Neuronal stem cell (in vitro differentiated cells): ENCODE data around the gene XRCC6.

ENCODE experiments used
- DNase-seq: peaks from one replicate; pipeline ENCODE4 v3.0.0-alpha.2; 2013; ENCODE audit warnings: low spot score
- H2AFZ ChIP-seq: one replicate; pipeline ENCODE4 v1.6.1; 2013; ENCODE audit warnings: mild to moderate bottlenecking, low read length, inconsistent platforms
- H2AK5ac ChIP-seq: 2 replicates; pipeline ENCODE4 v1.6.1; 2013; ENCODE audit warnings: low read depth, mild to moderate bottlenecking, inconsistent platforms, low read length, moderate library complexity, mixed read lengths
- H2BK120ac ChIP-seq: 2 replicates; pipeline ENCODE4 v1.6.1; 2013; ENCODE audit warnings: low read depth, mild to moderate bottlenecking, inconsistent platforms, low read length, moderate library complexity, mixed read lengths
- H2BK12ac ChIP-seq: one replicate; pipeline ENCODE4 v1.6.1; 2013; ENCODE audit warnings: low read length, inconsistent platforms
- H2BK15ac ChIP-seq: 2 replicates; pipeline ENCODE4 v1.6.1; 2013; ENCODE audit warnings: mild to moderate bottlenecking, low read length, inconsistent platforms, mixed read lengths
- H2BK5ac ChIP-seq: one replicate; pipeline ENCODE4 v1.6.1; 2013; ENCODE audit warnings: inconsistent platforms, mild to moderate bottlenecking, low read length, moderate library complexity
- H3K14ac ChIP-seq: one replicate; pipeline ENCODE4 v1.6.1; 2013; ENCODE audit warnings: low read length, inconsistent platforms
- H3K18ac ChIP-seq: 2 replicates; pipeline ENCODE4 v1.6.1; 2013; ENCODE audit warnings: low read length, inconsistent platforms
- H3K23ac ChIP-seq: 2 replicates; pipeline ENCODE4 v1.6.1; 2013; ENCODE audit warnings: low read depth, mild to moderate bottlenecking, mixed read lengths, low read length, inconsistent platforms; ENCODE audit not compliant: poor library complexity
- H3K27ac ChIP-seq: replicated peaks from 3 replicates; pipeline ENCODE4 v1.5.1; 2013; ENCODE audit warnings: low read length, inconsistent platforms
- H3K27me3 ChIP-seq, 3 experiments: 2 replicates each; pipeline ENCODE4 v1.6.1; 2013; ENCODE audit warnings: low read length in 3 of 3, mild to moderate bottlenecking in 2 of 3, inconsistent platforms in 1 of 3, low read depth in 1 of 3, mixed read lengths in 1 of 3, moderate library complexity in 1 of 3; ENCODE audit not compliant: control insufficient read depth in 3 of 3, insufficient read depth in 3 of 3
- H3K36me3 ChIP-seq, 2 donors: replicated peaks in 1 of 2; 2 replicates each; pipeline ENCODE4 v1.6.1; 2013; ENCODE audit warnings: low read length in 2 of 2; ENCODE audit not compliant: control insufficient read depth in 2 of 2, insufficient read depth in 2 of 2
- H3K4ac ChIP-seq: 2 replicates; pipeline ENCODE4 v1.6.1; 2013; ENCODE audit warnings: inconsistent platforms, mild to moderate bottlenecking, low read length, moderate library complexity
- H3K4me1 ChIP-seq, 2 donors: 1 replicate in 1 of 2; 2 replicates in 1 of 2; pipeline ENCODE4 v1.6.1; 2013; ENCODE audit warnings: low read length in 2 of 2, low read depth in 1 of 2; ENCODE audit not compliant: control insufficient read depth in 2 of 2, insufficient read depth in 1 of 2
- H3K4me2 ChIP-seq: one replicate; pipeline ENCODE4 v1.6.1; 2013; ENCODE audit warnings: mild to moderate bottlenecking, low read length, inconsistent platforms; ENCODE audit not compliant: insufficient read depth, poor library complexity, severe bottlenecking
- H3K4me3 ChIP-seq, 2 donors: 2 replicates each; pipeline ENCODE4 v1.5.1; 2013; ENCODE audit warnings: low read length in 2 of 2, mild to moderate bottlenecking in 2 of 2, inconsistent platforms in 1 of 2, moderate library complexity in 1 of 2
- H3K79me1 ChIP-seq: one replicate; pipeline ENCODE4 v1.6.1; 2013; ENCODE audit warnings: low read depth, mild to moderate bottlenecking, inconsistent platforms, low read length, moderate library complexity
- H3K9ac ChIP-seq: one replicate; pipeline ENCODE4 v1.6.1; 2013; ENCODE audit warnings: mild to moderate bottlenecking, low read depth, low read length, inconsistent platforms; ENCODE audit not compliant: poor library complexity
- H3K9me3 ChIP-seq, 2 donors: replicated peaks in 1 of 2; 2 replicates each; pipeline versions ENCODE3 to v1.6.1; 2013; ENCODE audit warnings: low read length in 2 of 2, mild to moderate bottlenecking in 2 of 2, inconsistent platforms in 1 of 2, low read depth in 1 of 2, mixed read lengths in 1 of 2, moderate library complexity in 1 of 2; ENCODE audit not compliant: control insufficient read depth in 2 of 2, insufficient read depth in 1 of 2
- H4K8ac ChIP-seq: one replicate; pipeline ENCODE4 v1.6.1; 2013; ENCODE audit warnings: low read depth, mild to moderate bottlenecking, inconsistent platforms, low read length, moderate library complexity
- H4K91ac ChIP-seq: one replicate; pipeline ENCODE4 v1.6.1; 2013; ENCODE audit warnings: low read length, low read depth, mild to moderate bottlenecking, inconsistent platforms; ENCODE audit not compliant: poor library complexity
- WGBS, 2 donors: extraction: QIAGEN DNeasy Blood & Tissue Kit; methylation state at CpG; one replicate each; pipeline ENCODE4 v1.1.7; 2013; ENCODE audit warnings: missing lambda C conversion rate in 2 of 2, mixed read lengths in 1 of 2; ENCODE audit not compliant: insufficient read length in 2 of 2, insufficient replicate concordance in 1 of 2; ENCODE audit errors: extremely low coverage in 2 of 2; 5-methylcytosine and 5-hydroxymethylcytosine counted together

The XRCC6 gene

DNA sequence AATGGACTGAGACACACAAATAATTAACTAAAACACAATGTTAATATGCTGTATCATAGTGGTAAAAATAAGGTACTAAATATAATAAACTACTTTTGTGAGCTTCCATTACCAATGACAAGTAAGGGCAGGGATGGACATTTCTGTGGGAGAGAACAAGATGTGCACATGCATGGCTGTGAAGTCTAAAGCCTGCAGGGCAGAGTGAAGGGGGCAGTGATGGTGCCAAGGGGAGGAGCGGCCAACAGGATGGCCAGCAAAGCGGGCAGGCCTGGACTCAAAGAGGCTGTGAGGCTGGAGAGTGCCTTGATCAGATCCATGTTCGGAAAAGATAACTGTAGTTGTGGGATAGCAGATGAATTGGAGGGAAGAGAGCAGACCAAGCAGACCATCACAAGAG lies 12.7 kb upstream of the XRCC6 start:
- Histone ChIP-seq H3K14ac (no peak overlapping the region), H3K27ac (no peak overlapping the region), H4K91ac (no peak overlapping the region), H3K9me3 (no peaks in the 10 kb centered on the region), H2AFZ (no peak overlapping the region), H2BK5ac (no peak overlapping the region), H3K79me1 (no peaks in the 10 kb centered on the region), H3K18ac (no peak overlapping the region), H4K8ac (no peak overlapping the region), H3K23ac (no peak overlapping the region), H3K4me2 (no peak overlapping the region), H3K4me3 (no peak overlapping the region), H2AK5ac (no peak overlapping the region), H2BK12ac (no peak overlapping the region), H2BK15ac (no peak overlapping the region), H3K4ac (no peak overlapping the region), H3K9ac (no peak overlapping the region), H3K27me3 (no peaks in the 10 kb centered on the region), H3K36me3 (peaks cover 6 to 36% of the 10 kb centered on the region in 2 donors), H3K4me1 (peaks cover 5% of the 10 kb centered on the region in 2 donors), H2BK120ac (no peak overlapping the region)
- WGBS, 2 donors = no CpG with 5 or more reads among the region's 3 CpGs
- DNase-seq = no peak

- Histone ChIP-seq H3K9me3 (no peaks in the 10 kb centered on the region), H2BK15ac (no peak overlapping the region), H3K4ac (no peak overlapping the region), H3K23ac (no peak overlapping the region), H3K27me3 (no peaks in the 10 kb centered on the region), H3K36me3 (peaks cover 0 to 2% of the 10 kb centered on the region in 2 donors), H3K4me1 (no peaks in the 10 kb centered on the region), H2BK120ac (no peak overlapping the region), H4K8ac (no peak overlapping the region), H3K27ac (no peak overlapping the region), H2AFZ (no peak overlapping the region), H2AK5ac (no peak overlapping the region), H3K4me3 (no peak overlapping the region), H3K4me2 (no peak overlapping the region), H4K91ac (no peak overlapping the region), H2BK5ac (no peak overlapping the region), H3K14ac (no peak overlapping the region), H3K18ac (no peak overlapping the region), H2BK12ac (no peak overlapping the region), H3K9ac (no peak overlapping the region), H3K79me1 (no peaks in the 10 kb centered on the region)
- WGBS, 2 donors = no CpG with 5 or more reads among the region's 6 CpGs
- DNase-seq = no peak
Observed at GRCh38 chr22:41612603-41613306, 8.3 kb upstream of the XRCC6 start.

DNA sequence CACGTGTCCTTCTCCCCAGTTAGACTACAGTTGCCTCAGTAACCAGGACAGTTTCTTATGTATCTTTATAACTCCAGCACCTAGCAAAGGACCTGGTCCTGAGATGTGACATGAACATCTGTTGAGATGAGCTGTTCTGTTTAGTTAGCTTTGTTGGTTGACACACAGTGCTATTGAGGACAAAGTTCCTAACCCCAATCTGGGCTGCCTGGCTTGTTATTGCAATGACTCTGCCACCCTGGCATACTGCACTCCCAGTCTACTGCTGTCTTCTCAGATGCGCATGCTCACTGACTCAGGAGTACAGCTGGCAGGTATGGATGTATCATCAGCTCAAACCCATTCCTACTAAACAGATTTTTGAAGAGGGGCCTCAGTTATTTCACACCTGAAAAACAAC lies 7.6 kb upstream of the XRCC6 start:
- H3K79me1 ChIP-seq = no peaks in the 10 kb centered on the region
- H4K8ac ChIP-seq = no peak overlapping the region
- no peak overlapping the region for H4K91ac ChIP-seq
- no peaks in the 10 kb centered on the region for H3K9me3 ChIP-seq
- no peak overlapping the region for H2AFZ ChIP-seq
- no peak overlapping the region for H2BK12ac ChIP-seq
- H3K9ac ChIP-seq = no peak overlapping the region
- H3K27me3 ChIP-seq = no peaks in the 10 kb centered on the region
- H3K23ac ChIP-seq = no peak overlapping the region
- no peak overlapping the region for H3K27ac ChIP-seq
- H3K4me3 ChIP-seq = no peak overlapping the region
- WGBS, 2 donors = no CpG with 5 or more reads among the region's 2 CpGs
- no peak overlapping the region for H2BK15ac ChIP-seq
- H3K4ac ChIP-seq = no peak overlapping the region
- no peak overlapping the region for H2AK5ac ChIP-seq
- no peaks in the 10 kb centered on the region for H3K4me1 ChIP-seq
- no peak overlapping the region for H2BK5ac ChIP-seq
- H2BK120ac ChIP-seq = no peak overlapping the region
- no peak overlapping the region for H3K14ac ChIP-seq
- peaks cover 0 to 2% of the 10 kb centered on the region in 2 donors for H3K36me3 ChIP-seq
- no peak overlapping the region for H3K4me2 ChIP-seq
- H3K18ac ChIP-seq = no peak overlapping the region
- DNase-seq = no peak

DNA sequence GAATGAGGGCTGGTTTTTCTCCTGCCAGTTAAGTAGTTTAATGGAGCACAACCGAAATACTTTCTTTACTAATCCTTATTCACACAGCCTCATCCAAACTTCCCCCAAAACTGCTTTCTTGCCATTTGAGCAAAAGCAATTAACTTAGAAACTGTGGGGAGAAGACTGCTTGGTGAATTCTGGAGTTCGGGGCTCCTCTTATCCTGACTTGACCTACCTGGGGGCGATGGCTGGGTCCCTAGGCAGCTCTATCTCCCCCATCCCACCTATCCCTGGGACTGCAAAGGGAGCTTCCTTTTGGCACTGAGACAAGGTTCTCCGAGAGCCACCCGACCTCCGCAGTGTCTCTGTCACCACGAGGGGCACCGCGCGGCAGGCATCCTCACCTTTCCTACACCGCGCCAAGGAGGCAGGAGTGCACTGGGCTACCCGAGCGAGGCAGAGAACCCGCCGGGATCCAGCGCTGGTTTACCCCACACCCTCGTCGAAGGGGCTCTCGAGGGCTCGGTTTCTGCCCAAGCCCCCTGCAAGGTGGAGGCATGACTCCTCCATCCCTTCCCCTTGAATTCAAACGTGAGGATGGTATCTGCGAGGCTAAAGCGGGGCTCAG lies 1.0 kb upstream of the XRCC6 start:
- Histone ChIP-seq H4K8ac (no peak overlapping the region), H3K23ac (no peak overlapping the region), H2AK5ac (peak overlapping the region; percentile 20), H3K4me3 (peak overlapping the region; percentile 90 to 96), H3K4me2 (peak overlapping the region; percentile 74), H3K18ac (peak overlapping the region; percentile 49), H2BK5ac (peak overlapping the region; percentile 0), H2BK15ac (peak overlapping the region; percentile 32), H3K9me3 (no peaks in the 10 kb centered on the region), H3K27ac (peak overlapping the region; percentile 41), H3K4me1 (peaks cover 8 to 15% of the 10 kb centered on the region in 2 donors), H3K14ac (no peak overlapping the region), H4K91ac (no peak overlapping the region), H3K36me3 (peaks cover 10 to 31% of the 10 kb centered on the region in 2 donors), H2AFZ (peak overlapping the region; percentile 91), H3K4ac (no peak overlapping the region), H3K9ac (peak overlapping the region; percentile 74), H3K79me1 (peaks cover 10% of the 10 kb centered on the region), H2BK120ac (no peak overlapping the region), H2BK12ac (no peak overlapping the region), H3K27me3 (no peaks in the 10 kb centered on the region)
- DNase-seq = peak; percentile 3
- no CpG with 5 or more reads among the region's 24 CpGs for WGBS, 2 donors
